GM20000 (cell line): ENCODE results near the gene RAD54L.

ENCODE experiments used
- DNase-seq: peaks from one replicate; pipeline ENCODE4 v3.0.0; 2012; ENCODE audit warnings: low spot score
- TF ChIP-seq, protein P1 (sequence below): IDR thresholded peaks from 2 replicates; pipeline ENCODE4 v1.5.1; 2012; ENCODE audit warnings: mild to moderate bottlenecking, control low read depth; ENCODE audit errors: extremely low read depth, missing control alignments

The RAD54L gene

GRCh38 chr1:46289976-46290375 lies 42.4 kb downstream of the RAD54L start:
- DNase-seq, result no peak
- TF ChIP-seq, protein P1, sequence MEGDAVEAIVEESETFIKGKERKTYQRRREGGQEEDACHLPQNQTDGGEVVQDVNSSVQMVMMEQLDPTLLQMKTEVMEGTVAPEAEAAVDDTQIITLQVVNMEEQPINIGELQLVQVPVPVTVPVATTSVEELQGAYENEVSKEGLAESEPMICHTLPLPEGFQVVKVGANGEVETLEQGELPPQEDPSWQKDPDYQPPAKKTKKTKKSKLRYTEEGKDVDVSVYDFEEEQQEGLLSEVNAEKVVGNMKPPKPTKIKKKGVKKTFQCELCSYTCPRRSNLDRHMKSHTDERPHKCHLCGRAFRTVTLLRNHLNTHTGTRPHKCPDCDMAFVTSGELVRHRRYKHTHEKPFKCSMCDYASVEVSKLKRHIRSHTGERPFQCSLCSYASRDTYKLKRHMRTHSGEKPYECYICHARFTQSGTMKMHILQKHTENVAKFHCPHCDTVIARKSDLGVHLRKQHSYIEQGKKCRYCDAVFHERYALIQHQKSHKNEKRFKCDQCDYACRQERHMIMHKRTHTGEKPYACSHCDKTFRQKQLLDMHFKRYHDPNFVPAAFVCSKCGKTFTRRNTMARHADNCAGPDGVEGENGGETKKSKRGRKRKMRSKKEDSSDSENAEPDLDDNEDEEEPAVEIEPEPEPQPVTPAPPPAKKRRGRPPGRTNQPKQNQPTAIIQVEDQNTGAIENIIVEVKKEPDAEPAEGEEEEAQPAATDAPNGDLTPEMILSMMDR, result no peak

DNA sequence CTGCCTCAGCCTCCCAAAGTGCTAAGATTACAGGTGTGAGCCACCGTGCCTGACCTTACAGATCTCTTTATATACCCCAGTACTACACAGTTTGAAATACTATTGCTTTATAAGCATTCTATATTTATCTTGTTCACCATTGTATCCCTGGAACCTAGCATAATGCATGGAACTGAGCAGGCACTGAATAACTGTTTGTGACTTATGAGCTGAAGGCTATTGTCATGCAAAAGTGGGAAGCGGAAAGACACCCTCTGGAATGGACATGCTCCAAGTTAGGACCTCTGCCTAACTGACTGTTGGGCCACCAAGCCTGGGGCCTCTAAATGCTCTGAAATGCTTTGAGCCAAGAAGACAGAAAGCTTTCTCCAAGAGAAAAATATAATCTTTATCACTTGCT lies 47.7 kb downstream of the RAD54L start:
- DNase-seq, result no peak
- TF ChIP-seq, protein P1, result no peak

- no peak for DNase-seq
- TF ChIP-seq, protein P1, result no peak
Observed at GRCh38 chr1:46298387-46298786, 50.8 kb downstream of the RAD54L start.

DNA sequence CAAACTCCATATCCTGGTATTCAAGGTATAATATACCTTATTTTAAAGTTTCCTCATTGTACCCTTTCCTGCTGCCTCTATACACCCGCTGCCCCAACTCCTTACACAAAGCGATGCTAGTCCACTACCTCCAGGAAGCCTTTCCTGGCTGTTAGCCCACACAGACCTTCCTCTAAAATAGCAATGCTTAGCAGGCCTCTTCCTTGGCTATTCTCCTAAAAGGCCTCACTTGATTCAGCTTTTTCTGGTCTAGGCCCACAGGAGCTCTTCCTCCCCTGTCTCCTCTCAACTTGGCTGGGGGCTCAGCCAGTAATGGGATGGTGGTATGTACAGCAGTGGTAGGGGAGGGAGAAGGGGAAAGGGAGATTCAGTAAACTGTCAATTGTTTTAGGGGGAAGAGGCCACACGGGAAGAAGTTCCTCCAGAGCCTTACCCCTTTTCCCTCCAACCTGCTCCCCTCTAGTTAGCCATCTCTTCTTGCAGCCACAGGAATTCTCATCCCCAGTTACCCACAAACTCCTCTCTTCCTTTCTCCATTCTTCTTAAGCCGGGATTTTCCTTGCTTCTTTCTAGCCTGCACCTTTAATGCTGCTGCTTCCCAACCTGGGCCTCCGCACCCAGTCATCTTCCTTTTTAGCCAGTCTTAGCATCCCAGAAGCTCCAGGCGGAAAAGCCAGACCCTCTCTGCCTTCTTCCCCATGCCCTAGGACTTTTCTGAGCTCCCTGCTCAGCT lies 53.3 kb downstream of the RAD54L start:
- no peak for DNase-seq

DNA sequence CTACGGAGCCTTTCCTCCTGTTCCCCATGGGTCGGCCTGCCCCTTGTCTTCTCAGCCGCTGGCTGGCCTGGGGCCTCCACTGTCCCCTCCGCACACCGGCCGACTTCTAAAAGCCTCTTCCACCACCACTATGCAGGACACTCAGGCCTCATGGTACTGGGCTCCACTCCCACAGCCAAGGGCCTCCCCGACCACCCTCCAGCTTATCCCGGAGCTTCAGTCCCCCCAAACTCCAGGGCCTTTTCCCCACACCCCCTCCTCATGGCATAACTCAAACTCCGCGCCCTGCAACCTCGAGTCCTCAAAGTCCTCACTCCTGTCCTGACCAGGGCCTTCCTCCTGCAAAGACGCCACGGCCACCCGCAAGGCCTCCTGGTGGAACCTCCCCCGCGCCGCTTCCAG lies 53.8 kb downstream of the RAD54L start:
- peak; percentile 23 for DNase-seq
- TF ChIP-seq, protein P1, result no peak

More for the DNA sequence above, 53.3 kb downstream of the RAD54L start:
- TF ChIP-seq, protein P1, result no peak

DNA sequence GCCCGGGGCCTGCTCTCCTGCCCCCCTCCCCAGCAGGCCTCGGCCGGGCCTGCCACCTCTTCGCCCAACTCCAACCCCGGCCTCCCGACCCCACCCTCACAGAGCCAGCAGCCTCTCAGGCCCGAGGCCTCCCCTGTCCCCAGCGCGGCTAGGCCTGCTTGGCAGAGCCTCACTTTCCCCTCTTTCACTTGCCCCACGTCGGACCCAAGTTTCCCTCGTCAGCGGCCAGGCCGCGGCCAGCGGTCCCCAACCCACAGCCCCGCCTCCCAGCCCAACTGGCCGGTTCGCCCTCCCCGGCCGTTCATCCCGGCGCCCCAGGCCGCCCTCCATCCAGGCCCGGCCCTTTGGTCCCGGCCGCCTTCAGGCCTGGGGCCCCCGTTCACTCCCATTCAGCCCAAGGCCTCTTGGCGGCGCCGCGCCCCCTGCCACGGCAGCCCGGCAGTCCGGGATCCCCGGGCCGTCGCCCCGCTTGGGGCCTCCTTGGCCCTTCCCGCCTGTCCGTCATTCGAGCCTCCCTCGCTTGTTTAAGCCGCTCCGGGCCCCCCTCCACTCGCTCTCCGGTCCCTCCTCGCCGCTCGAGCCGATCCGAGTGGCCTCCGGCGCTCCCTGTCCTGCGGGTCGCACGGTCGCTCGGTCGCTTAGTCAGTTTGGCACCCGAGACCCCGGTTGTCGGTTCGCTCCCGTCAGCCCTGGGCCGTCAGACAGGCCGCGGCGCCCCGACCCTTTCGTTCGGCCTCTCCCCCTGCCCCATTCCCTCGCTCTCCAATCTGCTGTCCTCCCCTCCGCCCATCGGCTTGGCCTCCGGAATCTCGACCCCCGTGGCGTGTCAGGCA lies 54.5 kb downstream of the RAD54L start:
- TF ChIP-seq, protein P1, result peak; percentile 67
- DNase-seq, result peak; percentile 90

- TF ChIP-seq, protein P1, result no peak
- peak; percentile 51 for DNase-seq
Observed at GRCh38 chr1:46302641-46303037, 55.1 kb downstream of the RAD54L start.
